Activated CD8-positive, alpha-beta memory T cell treated with anti-CD3 and anti-CD28 coated beads, Interleukin-2, amount 50 U/mL, for 1 hour (primary cell): ENCODE data around the gene KCNG2.

Experiments used
- DNase-seq: peaks from one replicate; pipeline ENCODE4 v3.0.0-alpha.2; 2020; ENCODE audit errors: extremely low read depth

The KCNG2 gene

DNA sequence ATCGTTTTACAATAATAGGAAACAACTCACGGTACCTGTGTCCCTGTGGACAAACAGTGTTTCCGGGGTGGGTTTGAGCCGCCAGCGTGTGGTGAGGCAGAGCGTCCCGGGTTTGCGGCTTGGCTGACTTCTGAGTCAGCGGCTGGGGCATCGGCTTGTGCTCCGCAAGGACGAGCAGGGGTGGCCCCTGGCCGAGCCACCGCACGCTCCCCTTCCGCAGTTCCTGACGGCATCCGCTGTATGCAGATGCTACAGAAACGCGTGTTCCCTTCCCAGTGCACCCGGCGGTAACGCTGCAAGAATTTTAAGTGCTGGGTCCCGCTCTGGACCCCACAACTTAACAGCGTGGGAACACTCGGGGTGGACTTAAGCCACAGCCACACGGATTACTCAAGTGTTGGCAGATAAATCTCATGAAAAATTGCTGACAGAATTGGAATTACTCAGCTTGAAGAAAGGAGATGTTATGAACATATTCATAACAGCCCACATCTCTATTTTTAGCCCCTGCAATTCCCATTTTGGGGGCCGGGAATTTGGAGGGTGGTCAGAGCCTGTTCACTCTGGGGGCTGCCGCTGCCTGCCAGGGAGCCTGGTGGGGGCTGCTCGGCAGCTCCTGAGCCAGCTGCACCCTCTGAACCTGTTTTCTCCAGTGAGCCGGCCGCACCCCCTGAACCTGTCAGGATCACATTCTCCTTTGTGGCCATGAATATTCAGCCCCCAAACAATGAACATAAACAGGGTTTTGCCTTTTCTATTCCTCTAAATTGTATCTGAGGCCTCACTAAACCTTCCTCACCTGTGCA lies 12.6 kb upstream of the KCNG2 start:
- no peak for DNase-seq

DNA sequence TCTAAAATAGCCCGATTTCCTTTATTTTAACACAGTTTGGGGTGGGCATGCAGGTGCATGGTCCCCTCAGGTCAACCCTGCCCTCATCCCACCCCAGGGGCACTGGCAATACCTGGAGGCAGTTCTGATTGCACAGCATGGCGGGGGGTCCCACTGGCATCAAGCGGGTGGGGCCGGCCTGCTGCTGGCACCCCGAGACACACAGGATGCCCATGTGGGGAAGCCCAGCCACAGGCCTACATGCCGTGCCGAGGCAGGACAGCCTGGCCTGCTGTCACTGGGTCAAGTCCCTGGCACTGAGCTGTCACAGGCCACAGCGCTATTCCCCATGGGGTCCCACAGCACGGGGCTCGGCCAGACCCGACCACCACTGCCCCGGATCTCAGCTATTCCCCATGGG lies 11.9 kb upstream of the KCNG2 start:
- DNase-seq, result no peak

DNA sequence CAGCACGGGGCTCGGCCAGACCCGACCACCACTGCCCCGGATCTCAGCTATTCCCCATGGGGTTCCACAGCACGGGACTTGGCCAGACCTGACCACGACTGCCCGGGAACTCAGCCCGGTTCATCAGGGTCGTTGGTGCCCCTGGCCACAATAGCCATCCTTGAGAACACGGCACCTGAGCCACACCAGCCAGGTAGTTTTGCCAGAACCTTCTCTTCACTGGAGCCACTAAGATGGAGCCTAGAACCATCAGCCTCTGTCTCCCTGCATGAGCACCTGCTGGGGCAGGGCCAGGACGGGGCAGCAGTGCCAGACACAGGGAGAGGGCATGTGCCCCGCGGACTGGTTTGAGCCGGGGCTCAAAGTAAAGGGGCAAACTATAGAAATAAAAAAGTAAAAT lies 11.4 kb upstream of the KCNG2 start:
- no peak for DNase-seq

DNA sequence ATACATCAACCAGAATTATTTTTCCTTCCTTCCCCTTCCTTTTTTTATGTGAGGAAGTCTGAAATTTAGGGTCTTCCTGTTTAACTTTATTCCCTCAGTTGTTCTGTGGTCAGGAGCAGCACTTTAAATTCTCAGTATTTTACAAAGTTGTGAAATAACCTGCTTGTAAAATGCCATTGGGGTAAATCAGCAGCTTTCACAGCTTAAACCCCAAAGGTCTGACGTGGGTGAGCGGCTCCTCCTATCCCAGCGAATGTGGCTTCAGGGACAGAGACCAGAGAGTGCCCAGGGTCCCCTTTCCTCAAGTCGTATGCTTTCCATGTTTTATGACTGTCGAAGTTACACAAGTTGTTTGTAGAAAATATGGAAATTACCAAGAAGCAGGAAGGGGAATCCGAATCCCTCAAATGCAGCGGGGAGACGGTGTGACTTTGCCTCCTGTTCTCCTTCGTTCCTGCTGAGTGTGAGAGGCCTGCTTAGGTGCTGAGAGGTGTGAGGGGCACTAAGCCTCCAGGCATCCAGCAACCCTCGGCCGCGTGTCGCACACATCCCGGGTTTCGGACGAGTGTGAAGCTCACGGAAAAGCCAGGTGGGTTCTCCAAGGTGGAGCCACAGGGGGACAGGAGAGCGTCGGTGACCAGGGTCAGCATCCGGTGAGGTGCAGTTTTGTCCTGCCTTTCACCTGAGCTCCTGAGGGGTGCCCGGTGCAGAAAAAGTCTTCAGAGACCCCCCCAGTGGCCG lies 10.8 kb upstream of the KCNG2 start:
- DNase-seq, result no peak

DNA sequence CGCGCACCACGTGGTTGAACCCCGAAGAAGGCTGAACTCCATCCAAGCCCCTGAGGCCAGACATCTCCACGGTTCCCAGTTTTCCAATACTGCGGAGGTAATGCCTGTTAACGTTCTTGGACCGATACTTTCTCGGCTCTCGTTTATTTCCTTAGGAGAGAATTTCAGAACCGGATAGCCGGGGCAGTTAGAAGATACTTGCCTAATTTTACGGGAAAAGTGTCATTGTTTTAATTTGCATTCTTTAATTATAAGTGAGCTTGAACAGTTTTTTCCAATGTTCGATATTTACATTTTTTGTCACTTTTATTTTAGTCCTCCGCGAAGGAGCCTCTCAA lies 10.2 kb upstream of the KCNG2 start:
- DNase-seq, result no peak

DNA sequence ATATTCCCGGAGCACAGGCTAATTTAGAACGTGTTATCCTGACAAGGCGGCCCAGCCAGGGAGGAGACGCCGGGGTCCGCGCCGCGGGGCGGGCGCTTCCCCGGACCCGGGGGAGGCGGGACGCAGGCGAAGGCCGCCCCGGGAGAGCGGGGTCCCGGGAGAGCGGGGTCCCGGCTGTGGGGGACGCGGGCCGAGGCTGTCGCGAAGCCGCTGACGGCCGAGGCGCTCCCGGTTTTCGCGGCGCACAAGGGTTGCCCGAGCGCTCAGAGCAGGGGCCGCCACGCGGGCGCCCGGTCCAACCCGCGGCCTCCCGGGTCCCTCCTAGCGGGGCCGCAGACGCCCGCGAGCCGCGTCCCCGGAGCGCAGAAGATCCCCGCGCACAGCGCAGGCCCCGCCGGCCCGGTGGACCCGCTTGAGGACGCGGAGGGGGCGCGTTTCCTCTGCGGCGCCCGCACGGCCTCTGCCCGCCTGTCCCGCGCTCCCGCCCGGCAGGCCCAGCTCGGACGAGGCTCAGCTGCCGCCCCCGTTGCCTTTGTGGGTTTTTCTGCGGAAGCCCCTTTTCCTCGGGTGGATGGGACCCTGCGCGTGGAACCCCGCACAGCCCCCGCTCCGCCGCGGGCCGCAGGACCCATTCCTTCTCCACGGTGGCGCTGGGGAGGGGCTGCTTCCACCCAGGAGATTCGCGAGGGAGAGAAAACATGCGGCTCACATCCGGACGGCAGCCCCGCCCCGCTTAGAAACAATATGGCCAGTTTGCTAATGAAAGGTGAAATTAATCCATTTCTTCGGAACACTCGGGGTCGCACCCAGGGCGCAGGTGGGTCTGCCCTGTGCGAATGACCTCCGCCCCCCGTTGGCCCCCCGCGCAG lies 9.6 kb upstream of the KCNG2 start:
- no peak for DNase-seq

DNA sequence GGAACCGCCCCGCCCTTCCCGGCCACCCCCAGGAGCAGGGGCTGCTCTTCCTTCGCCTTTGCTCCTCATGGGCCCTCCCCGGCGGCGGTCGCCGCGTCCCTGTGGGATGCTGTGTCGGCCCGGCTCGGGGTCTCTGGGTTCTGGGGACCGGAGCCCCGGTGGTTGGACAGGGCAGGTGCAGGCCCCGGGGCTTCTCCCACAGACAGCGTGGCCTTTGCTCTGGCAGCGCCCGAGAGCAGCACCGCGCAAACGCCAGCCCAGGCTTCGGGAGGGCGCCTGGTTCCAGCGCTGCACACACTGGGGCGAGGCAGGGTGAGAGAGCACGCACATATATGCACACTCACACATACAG lies 9.0 kb upstream of the KCNG2 start:
- no peak for DNase-seq

DNA sequence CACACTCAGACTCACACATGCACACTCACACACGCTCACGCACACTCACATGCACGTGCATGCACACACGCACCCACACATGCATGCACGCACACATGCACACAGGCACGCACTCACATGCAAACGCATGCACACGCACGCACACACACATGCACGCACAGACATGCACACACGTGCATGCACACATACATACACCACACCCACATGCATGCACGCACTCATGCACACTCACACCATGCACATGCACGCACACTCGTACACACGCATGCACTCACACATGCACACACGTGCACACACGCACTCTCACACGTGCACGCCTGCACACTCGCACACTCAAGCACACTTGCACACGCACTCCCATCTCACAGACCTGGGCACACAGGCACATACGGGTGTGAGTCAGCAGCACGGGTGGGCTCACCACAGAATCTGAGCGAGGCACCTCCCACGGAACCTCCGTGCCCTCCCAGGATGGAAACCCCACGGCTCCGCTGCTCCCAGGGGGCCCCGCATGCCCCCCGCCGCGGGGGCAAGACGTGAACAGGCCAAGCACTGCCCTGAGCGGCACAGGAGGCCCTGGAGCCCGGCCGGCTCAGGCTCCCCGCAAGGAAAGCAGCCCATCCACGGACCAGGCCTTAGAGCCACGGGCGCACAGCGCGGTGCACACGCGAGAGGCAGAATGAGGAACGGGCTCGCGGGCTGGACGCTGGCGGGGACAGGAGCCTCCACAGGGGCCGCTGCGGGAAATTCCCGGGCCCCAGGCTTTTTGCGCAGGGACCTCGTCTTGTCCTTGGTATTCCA lies 8.4 kb upstream of the KCNG2 start:
- DNase-seq, result no peak

DNA sequence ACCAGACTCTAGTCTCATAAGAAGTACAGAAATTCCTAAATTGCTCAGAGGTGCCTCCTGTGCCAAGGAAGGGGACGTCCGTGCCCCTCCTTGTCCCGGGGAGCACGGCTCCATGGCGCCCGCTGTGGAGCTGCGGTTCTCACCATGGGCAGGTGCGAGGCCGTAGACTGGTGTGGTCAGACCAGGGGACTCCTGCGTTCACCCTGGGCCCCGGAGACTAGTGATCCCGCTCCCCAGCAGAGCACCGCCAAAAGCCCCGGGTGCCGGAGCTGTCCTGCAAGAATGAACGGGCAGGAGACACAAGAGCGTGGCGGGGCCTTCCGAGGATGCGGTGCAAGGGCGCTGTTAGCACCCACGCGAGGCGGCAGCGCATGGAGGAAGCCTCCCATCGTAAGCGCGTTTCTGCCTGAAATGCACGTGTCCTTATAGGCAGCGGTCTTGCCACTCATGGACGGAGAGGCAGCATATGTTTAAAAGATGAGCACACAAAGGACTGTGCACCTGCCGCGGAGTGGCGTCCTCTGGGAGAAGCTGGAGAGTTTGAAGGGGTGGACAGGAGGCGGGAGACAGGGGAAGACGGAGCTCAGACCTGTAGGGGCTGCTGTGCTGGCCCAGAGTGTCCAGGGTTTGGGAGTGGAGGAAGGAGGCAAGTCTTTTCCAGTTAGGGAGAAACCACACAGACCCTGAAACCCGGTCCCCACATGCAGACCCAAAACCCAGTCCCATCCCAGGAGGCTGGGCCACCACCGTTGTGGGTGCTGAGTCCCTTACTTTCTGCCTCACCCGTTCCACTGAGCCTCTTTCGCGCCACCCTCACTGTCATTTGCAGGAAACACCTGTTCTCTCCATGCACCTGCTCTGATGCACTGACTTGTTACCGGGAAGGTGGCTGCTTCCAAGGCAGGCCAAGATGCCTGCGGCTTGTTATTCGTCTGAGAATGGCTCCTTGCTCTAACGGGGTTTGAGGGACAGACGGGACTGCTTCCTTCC lies 7.5 kb upstream of the KCNG2 start:
- DNase-seq, result no peak

DNA sequence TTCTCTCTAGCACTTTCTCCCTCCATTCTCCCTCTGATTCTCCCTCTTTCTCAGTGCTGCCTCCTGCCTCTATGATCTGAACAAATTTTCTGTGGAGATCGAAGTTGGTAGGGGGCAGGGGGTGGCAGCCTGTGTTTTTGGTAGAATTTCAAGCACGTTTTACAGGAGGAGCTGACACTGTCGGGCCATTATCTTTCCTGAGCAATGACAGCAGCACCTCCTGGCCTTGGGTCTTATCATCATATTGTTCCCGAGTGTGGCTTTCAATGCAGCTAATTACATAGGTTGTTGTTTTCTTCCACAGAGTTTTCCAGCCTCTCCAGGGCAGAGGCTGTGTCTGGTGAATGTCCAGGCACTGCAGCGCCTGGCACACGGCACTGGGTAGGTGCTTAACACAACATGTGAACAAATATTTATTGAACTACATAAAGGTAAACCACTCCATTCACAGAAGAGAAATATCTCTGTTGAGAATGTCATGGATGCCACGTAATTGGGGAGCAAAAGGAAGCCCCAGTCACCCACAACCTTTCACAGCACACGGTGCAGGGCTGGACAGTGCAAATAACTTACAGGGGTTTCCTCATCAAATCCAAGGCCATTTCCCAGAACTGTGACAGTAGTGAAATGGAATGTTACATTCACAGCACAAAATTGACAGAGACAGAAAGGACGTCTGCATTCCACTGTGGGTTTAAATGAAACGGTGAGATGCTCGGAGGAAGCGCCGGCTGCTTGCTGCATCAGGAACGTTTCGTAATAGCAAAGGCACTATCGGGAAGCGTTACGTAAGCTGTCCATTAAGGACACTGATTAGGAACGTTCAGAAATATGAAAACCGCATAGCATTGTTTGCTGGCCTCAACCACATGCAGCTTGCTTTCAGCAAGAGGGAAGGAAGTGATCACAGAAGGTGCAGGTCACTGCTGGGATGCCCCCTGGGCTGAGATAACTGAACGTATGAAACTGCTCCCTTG lies 6.5 kb upstream of the KCNG2 start:
- no peak for DNase-seq

DNA sequence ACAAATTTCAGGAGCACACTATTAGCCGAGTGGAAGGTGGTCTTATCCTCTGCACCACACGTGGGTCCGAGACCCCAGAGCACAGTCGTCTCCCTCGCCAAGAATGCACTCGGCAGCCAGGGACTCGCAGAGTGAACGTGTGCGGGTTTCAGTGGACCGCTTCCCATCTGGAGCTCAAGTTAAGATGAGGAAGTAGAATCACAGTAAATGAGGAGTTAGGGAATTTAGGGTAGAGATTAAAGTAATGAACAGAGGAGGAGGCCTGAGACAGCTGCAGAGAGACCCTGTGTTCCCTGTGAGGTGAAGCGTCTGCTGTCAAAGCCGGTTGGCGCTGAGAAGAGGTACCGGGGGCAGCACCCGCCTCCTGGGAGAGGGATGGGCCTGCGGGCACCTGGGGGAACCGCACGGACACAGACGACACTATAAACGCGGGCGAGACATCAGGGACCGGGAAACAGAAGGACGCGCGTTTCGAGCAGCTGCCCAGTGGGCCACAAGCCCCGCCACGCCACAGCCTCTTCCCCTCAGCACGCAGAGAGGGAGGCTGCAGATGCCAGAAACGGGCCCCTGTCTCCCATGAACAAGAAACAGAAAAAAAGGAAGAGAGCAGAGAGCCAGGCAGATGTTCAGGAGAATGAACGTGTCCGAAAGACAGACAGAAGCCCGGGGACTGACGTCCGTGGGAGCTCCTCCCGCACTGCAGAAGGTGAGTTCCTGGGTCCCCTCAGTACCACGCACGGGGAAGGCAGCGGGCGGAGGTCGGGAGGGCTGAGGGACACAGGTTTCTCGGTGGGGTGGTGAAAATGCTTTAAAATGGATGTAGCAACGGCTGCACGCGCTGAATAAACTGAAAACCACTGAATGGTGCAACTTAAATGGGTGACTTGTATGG lies 5.4 kb upstream of the KCNG2 start:
- no peak for DNase-seq

DNA sequence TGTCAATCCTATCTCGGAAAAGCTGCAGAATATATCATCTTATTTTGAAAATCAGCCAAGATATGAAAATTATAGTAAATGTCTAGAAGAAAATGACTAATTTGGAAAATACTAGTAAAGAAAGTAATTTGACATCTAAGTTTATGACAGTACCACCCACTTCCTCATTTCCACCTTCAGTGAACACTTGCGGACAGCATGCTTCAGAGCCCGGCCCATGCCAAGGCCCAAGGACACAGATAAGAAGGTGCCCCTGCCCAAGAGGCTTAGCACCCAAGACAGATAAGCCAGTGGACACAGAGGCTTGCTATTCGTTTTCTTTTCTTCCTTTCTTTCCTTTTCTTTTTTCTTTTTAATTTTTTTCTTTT lies 4.8 kb upstream of the KCNG2 start:
- no peak for DNase-seq

DNA sequence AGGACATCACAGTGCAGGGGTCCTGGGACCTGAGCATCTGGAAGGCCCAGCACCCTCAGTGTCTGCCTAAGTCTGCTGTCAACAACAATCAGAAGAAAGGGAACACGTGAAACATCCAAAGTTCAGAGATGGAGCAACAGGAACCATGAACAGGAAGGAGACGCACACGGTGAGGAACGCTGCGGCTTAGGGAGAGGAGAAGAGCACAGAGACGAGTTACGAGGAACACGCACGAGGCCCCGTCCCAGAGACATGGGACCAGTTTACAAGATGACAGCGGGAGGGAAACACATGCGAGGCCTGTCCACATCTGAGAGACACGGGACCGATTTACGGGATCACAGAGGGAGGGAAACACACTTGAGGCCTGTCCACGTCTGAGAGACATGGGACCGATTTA lies 2.9 kb upstream of the KCNG2 start:
- no peak for DNase-seq

DNA sequence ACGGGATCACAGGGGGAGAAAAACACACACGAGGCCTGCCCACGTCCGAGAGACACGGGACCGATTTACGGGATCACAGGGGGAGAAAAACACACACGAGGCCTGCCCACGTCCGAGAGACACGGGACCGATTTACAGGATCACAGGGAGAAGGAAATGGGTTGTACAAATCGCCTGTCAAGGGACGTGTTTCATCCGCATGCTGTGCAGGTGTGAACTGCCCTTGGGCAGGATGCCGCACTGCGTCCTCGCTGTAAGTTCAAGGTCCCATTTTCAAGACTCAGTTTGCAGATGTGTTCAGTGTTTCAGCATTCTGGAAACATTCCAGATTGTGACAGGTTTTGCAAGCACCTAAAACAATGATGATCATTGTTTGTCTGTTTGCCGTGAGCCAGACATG lies 2.3 kb upstream of the KCNG2 start:
- no peak for DNase-seq

DNA sequence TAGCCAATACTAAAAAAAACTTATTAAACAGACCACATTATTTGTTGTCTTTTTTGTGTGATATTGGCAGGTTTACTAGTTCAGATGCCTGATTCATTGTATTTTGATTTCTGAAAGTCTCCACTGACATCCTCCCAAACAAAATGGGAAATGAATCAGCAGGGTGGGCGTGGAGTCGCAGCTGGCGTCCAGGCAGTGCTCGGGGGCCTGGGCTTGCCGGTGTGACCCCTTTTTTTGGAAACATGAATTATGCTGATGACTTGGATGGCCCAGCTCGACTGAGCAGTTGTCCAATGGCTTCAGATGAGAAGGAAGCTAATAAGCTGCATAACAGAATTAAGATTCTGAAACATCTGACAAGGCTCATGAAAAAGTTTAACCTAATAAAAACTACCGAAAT lies 1.7 kb upstream of the KCNG2 start:
- DNase-seq, result no peak

DNA sequence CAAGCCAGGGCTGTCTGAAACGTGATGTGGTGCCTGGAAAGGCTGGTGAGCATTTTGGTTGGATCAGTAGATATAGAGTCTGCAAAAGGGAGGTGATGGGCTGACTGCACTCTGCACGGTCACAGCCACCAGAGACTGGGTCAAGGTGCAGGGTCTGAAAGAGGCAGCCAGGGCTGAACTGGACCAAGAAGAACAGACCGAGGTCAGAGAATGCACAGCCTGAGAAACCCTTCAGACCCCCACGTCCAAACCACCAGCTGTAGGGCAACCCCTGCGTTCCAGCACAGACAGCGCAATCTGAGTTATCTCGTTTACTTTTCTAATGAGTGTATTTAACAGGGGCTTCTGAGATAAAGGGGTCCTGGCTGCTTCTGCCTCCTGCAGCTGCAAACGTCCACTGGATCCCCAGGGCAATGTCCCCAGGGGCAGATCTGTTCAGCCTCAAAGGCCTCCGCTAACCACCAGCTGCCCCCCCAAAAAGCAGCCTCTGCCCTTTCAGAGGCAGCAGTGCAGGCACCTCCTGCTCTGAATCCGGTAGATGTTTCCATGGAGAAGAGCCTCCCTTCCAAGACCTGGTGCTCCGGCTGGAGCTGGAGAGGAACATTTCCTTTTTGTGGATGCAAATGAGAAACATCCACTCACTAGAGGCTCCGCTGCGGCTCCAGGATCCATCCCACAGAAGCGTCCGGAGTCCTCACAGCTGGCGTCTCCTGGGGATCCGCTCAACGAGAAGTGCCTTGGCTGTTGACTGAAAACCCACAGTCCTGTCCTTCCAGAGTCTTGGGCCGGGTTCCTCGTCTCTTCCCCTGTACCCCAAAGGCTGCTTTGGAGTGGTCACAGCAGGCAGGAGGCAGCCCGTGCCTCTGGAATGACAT lies 970 bp upstream of the KCNG2 start:
- DNase-seq, result no peak

DNA sequence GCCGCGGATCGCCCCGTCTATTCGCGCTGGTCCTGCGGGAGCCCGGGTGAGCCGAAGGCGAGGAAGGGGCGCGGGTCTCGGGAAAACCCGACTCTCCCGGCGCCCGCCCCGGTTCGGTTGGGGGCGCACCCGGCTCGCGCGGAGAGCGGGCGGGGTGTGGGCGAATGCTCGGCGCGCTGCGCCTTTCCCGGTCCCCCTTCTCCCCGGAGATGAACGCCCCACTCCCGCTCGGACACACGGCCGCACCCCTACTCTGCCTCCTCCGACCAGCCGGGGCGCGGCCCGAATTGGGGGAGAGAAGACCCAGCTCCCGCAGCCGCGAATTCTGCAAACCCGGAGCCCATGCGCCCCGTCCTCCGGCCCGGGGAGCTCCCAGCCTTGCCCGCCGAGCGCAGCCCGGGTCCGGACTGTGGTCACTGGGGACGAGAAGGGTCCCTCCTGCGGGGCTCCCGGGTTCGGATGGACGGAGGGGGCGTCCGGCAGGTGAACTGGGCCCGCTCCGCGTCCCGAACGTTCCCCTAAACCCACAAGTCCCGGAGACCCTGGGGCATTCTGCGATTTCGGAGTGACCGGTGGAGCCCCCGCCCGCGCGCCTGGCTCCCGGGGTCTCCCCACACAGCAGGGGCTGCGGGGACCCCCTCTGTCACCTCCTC lies 734 bp downstream of the KCNG2 start:
- DNase-seq, result no peak
